ENCODE measurements around the gene MORN5. TPM values are rescaled to one million over a fixed set of nuclear protein-coding genes. Genes with fewer than 3 reads are reported as not detected.

MORN5 gene
- total and polyA plus RNA-seq, 9 of the 15 experiments (the other 6 are each of a cell fraction or from before 2014, with no cell fraction given) = not detected

DNA sequence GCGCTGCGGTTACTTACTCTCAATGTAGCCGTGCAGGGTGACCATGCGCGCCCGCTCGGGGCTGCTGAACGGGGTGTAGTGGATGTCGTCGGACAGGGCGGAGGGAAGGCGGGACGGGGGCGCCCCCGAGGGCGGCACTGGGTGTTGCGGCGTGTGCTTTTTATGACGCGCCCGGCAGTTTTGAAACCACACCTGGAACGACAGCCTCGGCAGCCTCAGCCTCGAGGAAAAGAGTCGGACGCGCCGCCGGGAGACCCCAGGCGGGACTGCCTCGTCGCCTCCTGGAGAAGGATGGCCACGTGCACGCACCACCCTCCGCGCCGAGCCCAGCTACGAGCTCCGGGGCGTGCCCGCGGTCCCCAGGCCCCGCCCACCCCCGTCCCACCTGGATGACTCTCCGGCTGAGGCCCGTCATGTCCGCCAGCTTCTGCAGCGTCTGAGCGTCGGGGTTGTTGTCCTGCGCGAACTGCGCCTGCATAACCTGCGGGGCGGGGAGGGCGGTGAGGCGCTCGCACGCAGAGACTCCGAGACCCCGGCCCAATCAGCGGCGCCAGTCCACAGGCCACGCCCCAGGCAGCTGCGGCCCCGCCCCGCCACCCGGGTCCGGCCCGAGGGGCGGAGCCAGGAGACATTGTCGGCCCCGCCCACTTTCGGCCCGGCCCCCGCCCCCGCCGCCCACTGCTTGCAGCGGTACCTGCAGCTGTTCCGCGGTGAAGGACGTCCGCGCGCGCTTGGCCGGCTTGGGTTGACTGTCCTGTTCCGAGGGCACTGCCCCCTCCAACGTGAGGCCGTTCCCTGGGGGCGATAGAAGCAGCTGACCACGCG, 54.1 kb downstream of the MORN5 start (continued):
- TF ChIP-seq, protein P1, sequence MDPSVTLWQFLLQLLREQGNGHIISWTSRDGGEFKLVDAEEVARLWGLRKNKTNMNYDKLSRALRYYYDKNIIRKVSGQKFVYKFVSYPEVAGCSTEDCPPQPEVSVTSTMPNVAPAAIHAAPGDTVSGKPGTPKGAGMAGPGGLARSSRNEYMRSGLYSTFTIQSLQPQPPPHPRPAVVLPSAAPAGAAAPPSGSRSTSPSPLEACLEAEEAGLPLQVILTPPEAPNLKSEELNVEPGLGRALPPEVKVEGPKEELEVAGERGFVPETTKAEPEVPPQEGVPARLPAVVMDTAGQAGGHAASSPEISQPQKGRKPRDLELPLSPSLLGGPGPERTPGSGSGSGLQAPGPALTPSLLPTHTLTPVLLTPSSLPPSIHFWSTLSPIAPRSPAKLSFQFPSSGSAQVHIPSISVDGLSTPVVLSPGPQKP (CRISPR knock-in tag; IDR thresholded peaks at IDR 0.05) = no peak
- TF ChIP-seq, protein P2, sequence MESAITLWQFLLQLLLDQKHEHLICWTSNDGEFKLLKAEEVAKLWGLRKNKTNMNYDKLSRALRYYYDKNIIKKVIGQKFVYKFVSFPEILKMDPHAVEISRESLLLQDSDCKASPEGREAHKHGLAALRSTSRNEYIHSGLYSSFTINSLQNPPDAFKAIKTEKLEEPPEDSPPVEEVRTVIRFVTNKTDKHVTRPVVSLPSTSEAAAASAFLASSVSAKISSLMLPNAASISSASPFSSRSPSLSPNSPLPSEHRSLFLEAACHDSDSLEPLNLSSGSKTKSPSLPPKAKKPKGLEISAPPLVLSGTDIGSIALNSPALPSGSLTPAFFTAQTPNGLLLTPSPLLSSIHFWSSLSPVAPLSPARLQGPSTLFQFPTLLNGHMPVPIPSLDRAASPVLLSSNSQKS (CRISPR knock-in tag; IDR thresholded peaks at IDR 0.05) = no peak
- TF ChIP-seq ZNF551 (CRISPR knock-in tag; IDR thresholded peaks at IDR 0.05) = no peak
- peak; percentile 35 for TF ChIP-seq ATF1 (CRISPR knock-in tag; IDR thresholded peaks at IDR 0.05)
- peak; percentile 84 for TF ChIP-seq ATF1 (tag; IDR thresholded peaks at IDR 0.05)
- TF ChIP-seq, protein P3, sequence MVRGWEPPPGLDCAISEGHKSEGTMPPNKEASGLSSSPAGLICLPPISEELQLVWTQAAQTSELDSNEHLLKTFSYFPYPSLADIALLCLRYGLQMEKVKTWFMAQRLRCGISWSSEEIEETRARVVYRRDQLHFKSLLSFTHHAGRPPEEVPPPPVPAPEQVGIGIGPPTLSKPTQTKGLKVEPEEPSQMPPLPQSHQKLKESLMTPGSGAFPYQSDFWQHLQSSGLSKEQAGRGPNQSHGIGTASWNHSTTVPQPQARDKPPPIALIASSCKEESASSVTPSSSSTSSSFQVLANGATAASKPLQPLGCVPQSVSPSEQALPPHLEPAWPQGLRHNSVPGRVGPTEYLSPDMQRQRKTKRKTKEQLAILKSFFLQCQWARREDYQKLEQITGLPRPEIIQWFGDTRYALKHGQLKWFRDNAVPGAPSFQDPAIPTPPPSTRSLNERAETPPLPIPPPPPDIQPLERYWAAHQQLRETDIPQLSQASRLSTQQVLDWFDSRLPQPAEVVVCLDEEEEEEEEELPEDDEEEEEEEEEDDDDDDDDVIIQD (CRISPR knock-in tag; IDR thresholded peaks at IDR 0.05) = no peak
- TF ChIP-seq, protein P4, sequence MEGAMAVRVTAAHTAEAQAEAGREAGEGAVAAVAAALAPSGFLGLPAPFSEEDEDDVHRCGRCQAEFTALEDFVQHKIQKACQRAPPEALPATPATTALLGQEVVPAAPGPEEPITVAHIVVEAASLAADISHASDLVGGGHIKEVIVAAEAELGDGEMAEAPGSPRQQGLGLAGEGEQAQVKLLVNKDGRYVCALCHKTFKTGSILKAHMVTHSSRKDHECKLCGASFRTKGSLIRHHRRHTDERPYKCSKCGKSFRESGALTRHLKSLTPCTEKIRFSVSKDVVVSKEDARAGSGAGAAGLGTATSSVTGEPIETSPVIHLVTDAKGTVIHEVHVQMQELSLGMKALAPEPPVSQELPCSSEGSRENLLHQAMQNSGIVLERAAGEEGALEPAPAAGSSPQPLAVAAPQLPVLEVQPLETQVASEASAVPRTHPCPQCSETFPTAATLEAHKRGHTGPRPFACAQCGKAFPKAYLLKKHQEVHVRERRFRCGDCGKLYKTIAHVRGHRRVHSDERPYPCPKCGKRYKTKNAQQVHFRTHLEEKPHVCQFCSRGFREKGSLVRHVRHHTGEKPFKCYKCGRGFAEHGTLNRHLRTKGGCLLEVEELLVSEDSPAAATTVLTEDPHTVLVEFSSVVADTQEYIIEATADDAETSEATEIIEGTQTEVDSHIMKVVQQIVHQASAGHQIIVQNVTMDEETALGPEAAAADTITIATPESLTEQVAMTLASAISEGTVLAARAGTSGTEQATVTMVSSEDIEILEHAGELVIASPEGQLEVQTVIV (CRISPR knock-in tag; IDR thresholded peaks at IDR 0.05; ENCODE audit: borderline replicate concordance) = no peak
- no peak for TF ChIP-seq CBX8 (IDR thresholded peaks at IDR 0.05; ENCODE audit: borderline replicate concordance, extremely low read depth, low read depth, low read length, poor library complexity, severe bottlenecking)
- 0 out of 2 replicates have a peak, but pooled peaks have one; percentile 44 for TF ChIP-seq KAT7 (CRISPR knock-in tag; IDR thresholded peaks at IDR 0.05; ENCODE audit: borderline replicate concordance)
- no peak for TF ChIP-seq ZNF232 (CRISPR knock-in tag; IDR thresholded peaks at IDR 0.05)
- no peak for TF ChIP-seq NFXL1 (CRISPR knock-in tag; IDR thresholded peaks at IDR 0.05)
- TF ChIP-seq ZKSCAN8 (CRISPR knock-in tag; IDR thresholded peaks at IDR 0.05) = no peak
- TF ChIP-seq, protein P5, sequence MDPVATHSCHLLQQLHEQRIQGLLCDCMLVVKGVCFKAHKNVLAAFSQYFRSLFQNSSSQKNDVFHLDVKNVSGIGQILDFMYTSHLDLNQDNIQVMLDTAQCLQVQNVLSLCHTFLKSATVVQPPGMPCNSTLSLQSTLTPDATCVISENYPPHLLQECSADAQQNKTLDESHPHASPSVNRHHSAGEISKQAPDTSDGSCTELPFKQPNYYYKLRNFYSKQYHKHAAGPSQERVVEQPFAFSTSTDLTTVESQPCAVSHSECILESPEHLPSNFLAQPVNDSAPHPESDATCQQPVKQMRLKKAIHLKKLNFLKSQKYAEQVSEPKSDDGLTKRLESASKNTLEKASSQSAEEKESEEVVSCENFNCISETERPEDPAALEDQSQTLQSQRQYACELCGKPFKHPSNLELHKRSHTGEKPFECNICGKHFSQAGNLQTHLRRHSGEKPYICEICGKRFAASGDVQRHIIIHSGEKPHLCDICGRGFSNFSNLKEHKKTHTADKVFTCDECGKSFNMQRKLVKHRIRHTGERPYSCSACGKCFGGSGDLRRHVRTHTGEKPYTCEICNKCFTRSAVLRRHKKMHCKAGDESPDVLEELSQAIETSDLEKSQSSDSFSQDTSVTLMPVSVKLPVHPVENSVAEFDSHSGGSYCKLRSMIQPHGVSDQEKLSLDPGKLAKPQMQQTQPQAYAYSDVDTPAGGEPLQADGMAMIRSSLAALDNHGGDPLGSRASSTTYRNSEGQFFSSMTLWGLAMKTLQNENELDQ (CRISPR knock-in tag; IDR thresholded peaks at IDR 0.05; ENCODE audit: borderline replicate concordance) = no peak

Measured in K562 (cell line).